NCI-H1048 (cell line): ENCODE measurements around the gene GLT1D1.

Experiments
- DNase-seq: peaks from one replicate; lab custom pipeline; 2025; lab: John Stamatoyannopoulos, UW

GLT1D1 gene

GRCh38 chr12:128966203-128966810, 113.0 kb downstream of the GLT1D1 start:
- no peak for DNase-seq

DNA sequence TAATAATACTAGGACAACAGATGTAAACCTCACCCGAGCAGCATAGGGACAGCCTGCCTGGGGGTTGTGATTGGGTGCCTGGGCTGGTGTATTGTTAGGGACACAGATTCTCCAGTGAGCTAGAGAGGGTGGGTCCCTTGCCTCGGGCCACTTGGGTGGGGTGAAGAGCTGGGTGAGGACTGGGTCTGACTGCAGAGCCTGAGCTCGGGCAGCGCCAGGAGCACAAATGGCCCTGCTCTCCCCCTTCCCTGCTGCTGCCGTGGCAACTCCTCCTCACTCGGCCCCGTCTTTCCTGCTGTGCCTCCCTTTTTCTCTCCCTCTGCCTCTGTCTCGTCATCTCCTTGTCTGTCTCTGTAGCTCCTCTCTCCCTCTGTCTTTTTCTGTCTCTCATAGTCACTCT, 115.4 kb downstream of the GLT1D1 start:
- DNase-seq = no peak

DNA sequence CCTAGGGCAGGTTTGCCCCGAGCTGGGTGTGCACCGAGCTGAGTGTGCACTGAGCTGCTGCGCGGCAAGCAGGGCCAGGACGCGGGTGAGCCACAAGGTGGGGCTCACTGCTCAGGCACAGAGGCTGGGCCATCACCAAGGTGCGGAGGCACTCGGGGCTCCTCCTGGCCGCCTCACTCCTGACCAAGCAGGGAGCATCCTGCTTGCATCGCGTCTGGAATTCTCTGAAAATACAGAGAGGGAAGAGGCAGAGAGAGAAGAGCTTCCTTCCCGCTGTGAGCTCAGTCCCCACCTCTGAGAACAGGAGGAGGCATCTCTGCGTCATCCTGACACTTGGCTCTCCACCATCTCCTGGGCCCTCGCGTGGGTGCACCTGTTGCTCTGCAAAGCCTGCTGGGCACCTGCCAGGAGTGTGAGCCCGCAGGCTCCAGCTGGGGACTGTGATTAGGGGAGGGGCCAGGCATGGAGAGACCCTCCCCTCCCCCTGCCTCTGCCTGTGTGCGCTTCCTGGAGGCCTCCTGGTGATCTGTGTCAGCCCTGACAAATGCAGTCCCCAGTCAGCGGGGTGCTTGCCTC, 116.3 kb downstream of the GLT1D1 start:
- no peak for DNase-seq

DNA sequence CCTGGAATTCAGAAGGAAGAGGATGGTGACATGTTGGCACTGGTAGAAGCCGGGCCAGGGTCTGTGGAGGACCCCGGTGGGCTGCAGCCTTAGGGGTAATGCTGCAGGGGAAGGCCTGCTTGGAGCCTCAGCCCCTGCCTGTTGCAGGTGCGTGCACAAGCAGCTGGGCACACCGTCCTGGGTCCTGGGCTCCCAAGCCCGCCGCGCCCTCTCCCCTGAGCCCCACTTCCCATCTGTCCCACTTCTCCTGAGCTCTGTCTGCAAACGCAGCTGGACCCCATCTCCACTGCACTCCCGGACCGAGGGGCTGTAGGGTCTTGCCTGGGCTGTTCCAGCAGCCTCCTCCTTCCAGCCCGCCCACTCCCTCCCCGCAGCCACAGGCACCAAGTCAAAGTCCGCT, 116.8 kb downstream of the GLT1D1 start:
- DNase-seq = no peak

GRCh38 chr12:128970941-128971340, 117.7 kb downstream of the GLT1D1 start:
- DNase-seq = no peak

DNA sequence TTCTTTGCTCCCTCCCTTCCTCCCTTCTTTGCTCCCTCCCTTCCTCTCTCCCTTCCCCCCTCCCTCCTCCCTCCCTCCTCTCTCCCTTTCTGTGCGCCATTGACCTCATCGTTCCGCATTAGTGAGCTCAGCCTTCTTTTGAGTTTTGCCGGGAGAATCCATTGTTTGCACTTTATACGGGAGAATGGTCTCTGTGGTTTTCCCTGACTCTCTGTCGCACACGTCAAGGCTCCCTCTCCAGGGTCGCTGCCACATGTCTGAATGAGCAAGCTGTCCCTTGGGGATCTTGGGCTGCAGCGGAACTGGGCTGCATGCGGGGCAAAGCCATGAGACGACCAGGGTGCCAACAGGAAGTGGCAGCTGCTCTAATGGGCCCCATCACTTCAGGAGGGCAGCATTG, 118.5 kb downstream of the GLT1D1 start:
- no peak for DNase-seq

DNA sequence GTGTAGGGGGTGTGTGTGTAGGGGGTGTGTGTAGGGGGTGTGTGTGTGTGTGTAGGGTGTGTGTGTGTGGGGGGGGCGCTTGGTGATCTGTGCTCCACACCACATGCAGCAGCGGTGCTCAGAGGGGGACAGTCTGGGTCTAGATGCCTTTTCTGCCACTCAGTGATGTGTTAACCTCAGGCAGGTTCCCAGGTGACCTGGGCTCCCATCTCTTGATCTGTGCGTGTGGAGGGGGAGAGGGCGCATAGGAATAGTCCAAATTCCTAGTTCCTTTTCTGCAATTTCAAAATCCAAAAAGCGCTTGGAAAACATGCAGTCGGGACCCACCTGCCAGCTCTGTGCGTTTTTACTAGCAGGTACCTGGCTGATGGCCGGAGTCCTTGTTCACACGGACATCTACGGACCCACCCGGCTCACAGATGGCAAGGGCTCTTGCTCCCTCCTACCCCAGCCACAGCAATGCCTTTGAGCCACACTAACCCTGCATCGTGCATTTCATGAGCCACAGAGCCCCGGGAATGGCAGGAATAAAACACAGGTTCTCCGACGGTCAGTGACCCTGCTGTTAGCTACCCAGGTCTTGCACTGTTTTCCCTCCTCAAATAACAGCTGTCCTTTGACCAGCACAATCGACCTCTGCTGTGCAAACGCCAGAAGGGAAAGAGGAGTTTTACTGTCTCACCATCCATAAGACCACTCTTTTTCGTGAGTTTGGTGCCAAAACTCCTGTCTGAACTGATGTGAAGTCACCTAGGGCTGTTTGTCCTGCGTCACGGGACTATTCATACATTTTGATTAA, 120.8 kb downstream of the GLT1D1 start:
- no peak for DNase-seq

- DNase-seq = no peak
These were observed 121.6 kb downstream of the GLT1D1 start for GRCh38 chr12:128974881-128975280.

DNA sequence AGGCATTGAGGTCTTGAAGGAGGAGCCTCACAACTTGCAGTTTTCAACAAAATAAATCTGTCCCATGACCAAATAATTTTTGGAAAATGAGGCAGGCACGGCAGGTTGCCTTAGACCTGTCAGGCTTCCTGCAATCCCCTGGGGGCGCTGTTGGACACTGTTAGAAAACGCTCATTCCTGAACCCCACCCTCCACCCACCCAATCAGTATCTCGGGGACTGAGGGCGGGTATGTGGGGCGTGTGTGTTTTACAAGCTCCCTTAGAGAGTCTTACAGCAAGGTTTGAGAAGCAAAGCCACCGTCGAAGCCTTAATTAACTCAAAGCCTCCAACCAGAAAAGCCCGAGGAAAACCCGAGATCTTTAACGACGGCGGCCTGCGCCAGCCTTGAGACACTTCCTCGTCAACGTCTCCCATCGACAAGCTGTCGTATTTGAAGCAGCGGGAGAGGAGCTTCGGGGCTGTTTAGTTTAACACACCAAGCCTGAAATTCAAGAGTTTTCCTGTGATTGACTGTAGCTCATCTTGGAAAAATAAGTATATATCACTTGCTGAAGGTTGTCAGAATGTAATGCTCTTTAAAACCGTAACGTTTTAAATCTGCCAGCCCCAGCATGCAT, 123.0 kb downstream of the GLT1D1 start:
- DNase-seq = no peak

DNA sequence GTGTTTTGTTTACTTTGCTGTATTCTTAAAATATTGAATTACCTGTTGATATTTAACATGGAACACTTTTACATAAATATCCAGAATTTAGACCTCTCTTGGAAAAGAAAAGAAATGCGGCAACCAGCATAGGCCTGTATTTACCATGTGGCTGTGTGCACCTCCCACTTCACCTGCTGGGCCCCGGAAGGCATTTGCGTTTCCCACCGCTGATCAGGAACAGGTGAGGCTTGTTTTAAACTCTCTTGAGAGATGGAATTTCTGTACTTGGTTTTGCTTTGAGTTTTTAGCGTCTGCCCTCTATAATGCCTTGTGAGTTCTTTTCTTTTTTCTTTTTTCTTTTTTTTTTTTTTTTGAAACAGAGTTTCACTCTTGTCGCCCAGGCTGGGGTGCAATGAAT, 124.2 kb downstream of the GLT1D1 start:
- DNase-seq = no peak

GRCh38 chr12:128978067-128978466, 124.8 kb downstream of the GLT1D1 start:
- no peak for DNase-seq

GRCh38 chr12:128980623-128981022, 127.3 kb downstream of the GLT1D1 start:
- DNase-seq = no peak

GRCh38 chr12:128981971-128982533, 128.8 kb downstream of the GLT1D1 start:
- DNase-seq = no peak

DNA sequence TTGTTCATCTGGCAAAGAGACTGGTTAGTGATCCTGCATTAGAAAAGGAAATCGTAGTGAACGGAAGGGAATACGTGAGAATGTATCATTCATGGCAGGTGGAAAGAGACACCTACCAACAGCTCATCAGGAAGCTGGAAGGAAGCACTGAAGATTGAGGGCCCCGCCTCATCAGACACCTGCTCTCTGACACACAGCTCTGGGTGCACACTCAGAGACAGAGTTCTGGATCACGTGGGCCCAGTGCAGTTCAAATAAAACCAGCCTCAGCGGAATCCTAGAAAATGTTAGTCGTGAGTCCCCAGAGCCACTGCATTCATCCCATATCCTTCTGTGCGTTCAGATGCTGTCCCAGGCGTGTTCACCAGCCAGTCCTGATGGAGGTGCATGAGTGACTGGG, 129.7 kb downstream of the GLT1D1 start:
- no peak for DNase-seq

DNA sequence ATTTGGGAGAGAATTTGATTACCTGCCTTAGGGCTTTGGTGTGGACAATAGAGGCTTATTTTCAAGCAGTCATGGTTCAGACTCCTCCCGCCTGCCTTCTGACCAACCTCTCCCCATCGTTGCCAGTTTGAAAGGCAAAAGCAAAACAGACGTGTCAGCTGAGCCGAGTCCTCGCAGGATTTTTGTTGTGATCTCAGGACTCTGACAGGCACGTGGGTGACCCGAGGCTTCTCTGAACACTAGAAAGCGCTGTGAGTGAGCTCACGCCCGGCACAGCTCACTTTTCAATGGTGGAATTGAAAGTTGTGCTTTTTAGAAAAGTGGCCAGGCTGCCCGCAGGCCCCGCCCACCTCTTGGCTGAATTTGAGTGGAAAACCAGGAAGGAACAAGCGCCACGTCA, 130.1 kb downstream of the GLT1D1 start:
- DNase-seq = no peak

GRCh38 chr12:128986957-128987356, 133.7 kb downstream of the GLT1D1 start:
- no peak for DNase-seq

GRCh38 chr12:128989287-128989686, 136.0 kb downstream of the GLT1D1 start:
- no peak for DNase-seq

- DNase-seq = no peak
These were observed 138.4 kb downstream of the GLT1D1 start for GRCh38 chr12:128991716-128992115.

DNA sequence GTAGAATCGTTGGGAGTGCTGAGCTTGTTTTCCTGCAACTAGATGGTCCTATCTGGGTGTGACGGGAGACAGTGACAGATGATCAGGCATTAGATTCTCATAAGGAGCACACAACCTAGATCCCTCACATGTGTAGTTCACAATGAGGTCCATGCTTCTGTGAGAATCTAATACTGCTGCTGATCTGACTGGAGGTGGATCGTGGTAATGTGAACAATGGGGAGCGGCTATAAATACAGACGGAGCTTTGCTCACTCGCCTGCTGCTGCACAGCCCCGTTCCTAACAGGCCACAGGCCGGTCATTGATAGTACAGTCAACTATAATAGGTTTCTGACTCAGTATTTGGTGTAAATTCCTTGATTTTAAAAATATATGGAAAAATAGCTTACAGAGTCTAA, 138.8 kb downstream of the GLT1D1 start:
- DNase-seq = no peak

DNA sequence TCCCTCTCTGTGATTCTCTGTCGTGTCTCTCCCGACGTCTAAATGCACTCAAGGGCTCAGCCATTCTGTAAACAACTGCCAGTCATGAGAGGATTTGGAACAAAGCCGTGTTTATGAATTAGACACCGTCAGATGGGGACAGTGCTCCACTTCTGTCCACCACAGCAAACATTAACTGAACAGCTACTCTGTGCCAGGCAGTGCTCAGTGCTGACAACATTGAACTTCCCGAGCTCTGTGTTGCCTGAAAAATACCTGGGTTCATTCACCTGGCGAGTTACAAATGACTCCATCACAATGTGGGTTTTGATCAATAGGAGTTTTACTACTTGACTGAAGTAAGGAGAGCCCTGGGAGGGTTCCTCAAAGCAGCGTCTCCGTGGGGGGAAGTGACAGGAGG, 139.3 kb downstream of the GLT1D1 start:
- no peak for DNase-seq

GRCh38 chr12:128994856-128995255, 141.6 kb downstream of the GLT1D1 start:
- no peak for DNase-seq

DNA sequence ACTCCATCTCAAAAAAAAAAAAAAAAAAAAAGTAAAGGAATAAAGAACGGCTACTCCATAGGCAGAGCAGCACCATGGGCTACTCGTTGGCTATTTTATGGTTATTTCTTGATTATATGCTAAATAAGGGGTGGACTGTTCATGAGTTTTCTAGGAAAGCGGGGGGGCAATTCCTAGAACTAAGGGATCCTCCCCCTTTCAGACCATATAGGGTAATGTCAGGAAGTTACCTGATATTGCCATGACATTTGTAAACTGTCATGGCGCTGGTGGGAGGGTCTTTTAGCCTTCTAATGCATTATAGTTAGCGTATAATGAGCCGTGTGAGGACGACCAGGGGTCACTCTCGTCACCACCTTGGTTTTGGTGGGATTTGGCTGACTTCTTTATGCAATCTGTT, 142.3 kb downstream of the GLT1D1 start:
- DNase-seq = no peak

DNA sequence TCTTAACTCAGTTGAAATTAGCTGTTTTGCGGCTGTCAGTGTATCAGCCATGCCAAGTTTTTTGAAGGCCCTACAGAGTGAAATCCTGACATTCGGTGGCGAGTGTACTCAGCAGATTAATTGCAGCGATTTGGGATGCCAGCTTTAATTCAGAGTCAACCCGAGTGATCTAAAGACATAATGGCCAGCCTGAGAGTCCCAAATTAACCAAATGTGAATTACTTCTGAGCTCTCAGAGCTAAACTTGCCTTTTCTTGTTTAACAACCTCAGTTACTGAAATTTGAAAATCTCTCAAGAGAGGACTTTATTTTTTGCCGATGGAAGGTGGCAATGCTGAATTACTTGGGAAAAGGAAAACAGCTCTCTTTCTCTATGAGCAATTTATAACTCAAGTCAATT, 148.5 kb downstream of the GLT1D1 start:
- DNase-seq = no peak
